HL-60 (cell line): Measurements from ENCODE around the gene UGT1A4.

Source experiments
- CTCF ChIP-seq: IDR thresholded peaks from one replicate; pipeline ENCODE4 v1.5.1; 2011; ENCODE audit warnings: low read length, control low read depth, inconsistent platforms; ENCODE audit not compliant: insufficient read depth
- REST ChIP-seq: IDR thresholded peaks from 2 replicates; pipeline ENCODE4 v1.6.1; 2012; ENCODE audit warnings: low read depth; ENCODE audit not compliant: insufficient replicate concordance

DNA sequence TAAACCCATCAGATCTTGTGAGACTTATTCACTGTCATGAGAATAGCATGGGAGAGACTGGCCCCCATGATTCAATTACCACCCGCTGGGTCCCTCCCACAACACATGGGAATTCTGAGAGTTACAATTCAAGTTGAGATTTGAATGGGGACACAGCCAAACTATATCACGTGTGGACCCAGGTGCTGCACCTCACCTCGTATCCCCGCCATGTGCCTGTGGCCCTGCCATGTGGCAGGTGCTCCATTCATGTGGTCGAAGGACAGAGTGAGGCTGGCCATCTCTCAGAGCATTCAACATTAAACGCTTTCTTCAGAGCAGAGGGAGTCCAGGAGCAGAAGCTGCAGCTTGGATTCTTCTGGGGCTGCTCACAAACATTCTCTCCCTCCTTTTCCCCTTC lies 91.8 kb downstream of the UGT1A4 start:
- TF ChIP-seq CTCF, result no peak
- TF ChIP-seq REST, result no peak
